ENCODE data around the gene ZNF611.
"Not testable (repeated sequence)": the region's sequence is repeated elsewhere in the genome, so short reads cannot be mapped to it uniquely, and the experiment has no call there.

The ZNF611 gene

DNA sequence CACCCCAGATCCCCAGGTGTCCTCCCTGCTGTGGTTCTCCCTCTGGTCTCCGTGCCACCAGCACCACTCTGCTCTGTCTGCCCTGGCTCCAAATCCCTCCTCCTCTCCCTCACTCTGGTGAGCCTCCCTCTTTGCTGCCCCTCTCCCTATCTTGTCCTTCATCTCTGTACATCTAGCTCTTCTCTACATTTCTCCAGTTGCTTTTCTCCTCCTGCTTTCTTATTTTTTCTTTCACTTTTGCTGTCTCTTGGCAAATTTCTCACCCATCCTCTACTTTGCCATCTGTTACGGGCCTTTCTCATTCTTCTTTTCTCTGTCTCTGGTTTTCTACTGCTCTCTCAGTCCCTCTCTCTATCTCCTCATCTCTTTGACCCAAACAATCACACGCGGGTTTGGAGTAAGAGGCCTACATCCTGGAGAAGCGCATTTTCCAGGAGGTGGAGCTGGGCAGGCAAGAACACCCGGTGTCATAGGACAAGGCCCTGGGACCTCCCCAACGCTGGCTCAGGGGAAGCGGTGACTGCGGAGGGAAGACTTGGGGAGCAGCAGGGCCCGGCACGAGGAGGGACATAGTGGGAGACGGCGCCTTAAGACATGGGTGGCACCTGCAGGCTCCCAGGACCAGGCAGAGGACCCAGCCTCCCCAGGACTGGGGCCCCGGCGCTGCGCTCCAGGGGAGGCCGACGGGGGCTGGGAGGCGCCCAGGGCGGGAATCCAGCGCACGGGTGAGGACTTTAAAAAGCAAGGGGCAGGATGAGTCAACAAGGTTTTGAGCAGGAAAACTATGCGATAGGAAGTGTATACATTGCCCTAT is 9.9 kb downstream of the ZNF611 start:
- DNase-seq (no peak), ATAC-seq (ENCODE audit: insufficient read depth, low read depth) (no peak)
- peaks cover 24% of the 10 kb centered on the region for H3K79me2 ChIP-seq (ENCODE audit: insufficient read depth, low read length)
- TF ChIP-seq EZH2 (IDR thresholded peaks at IDR 0.05; ENCODE audit: borderline replicate concordance, low read depth, low read length, severe bottlenecking) = no peak
- TF ChIP-seq, protein P1, sequence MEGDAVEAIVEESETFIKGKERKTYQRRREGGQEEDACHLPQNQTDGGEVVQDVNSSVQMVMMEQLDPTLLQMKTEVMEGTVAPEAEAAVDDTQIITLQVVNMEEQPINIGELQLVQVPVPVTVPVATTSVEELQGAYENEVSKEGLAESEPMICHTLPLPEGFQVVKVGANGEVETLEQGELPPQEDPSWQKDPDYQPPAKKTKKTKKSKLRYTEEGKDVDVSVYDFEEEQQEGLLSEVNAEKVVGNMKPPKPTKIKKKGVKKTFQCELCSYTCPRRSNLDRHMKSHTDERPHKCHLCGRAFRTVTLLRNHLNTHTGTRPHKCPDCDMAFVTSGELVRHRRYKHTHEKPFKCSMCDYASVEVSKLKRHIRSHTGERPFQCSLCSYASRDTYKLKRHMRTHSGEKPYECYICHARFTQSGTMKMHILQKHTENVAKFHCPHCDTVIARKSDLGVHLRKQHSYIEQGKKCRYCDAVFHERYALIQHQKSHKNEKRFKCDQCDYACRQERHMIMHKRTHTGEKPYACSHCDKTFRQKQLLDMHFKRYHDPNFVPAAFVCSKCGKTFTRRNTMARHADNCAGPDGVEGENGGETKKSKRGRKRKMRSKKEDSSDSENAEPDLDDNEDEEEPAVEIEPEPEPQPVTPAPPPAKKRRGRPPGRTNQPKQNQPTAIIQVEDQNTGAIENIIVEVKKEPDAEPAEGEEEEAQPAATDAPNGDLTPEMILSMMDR (IDR thresholded peaks at IDR 0.05; ENCODE audit: borderline replicate concordance, extremely low read depth, low read length, poor library complexity, severe bottlenecking) = no peak
- H3K9ac ChIP-seq (ENCODE audit: low read depth, low read length) = no peak overlapping the region
- H3K4me1 ChIP-seq (ENCODE audit: insufficient read depth, low read length) = no peaks in the 10 kb centered on the region
- peaks cover 81% of the 10 kb centered on the region for H3K36me3 ChIP-seq (ENCODE audit: insufficient read depth, low read length)
- no peak overlapping the region for H3K4me2 ChIP-seq (ENCODE audit: insufficient read depth, low read length)
- no peaks in the 10 kb centered on the region for H3K27me3 ChIP-seq (ENCODE audit: insufficient read depth, low read length, poor library complexity)
- no peak overlapping the region for H3K4me3 ChIP-seq (ENCODE audit: low read depth in 1 of 2, low read length in 2 of 2)
- no peak overlapping the region for H2AFZ ChIP-seq (ENCODE audit: low read depth, low read length)
- H4K20me1 ChIP-seq (ENCODE audit: insufficient read depth, low read length) = no peaks in the 10 kb centered on the region
- peaks cover 7% of the 10 kb centered on the region for H3K9me3 ChIP-seq (ENCODE audit: insufficient read depth, low read length, severe bottlenecking)
- no peak overlapping the region for H3K27ac ChIP-seq (ENCODE audit: low read length)

DNA sequence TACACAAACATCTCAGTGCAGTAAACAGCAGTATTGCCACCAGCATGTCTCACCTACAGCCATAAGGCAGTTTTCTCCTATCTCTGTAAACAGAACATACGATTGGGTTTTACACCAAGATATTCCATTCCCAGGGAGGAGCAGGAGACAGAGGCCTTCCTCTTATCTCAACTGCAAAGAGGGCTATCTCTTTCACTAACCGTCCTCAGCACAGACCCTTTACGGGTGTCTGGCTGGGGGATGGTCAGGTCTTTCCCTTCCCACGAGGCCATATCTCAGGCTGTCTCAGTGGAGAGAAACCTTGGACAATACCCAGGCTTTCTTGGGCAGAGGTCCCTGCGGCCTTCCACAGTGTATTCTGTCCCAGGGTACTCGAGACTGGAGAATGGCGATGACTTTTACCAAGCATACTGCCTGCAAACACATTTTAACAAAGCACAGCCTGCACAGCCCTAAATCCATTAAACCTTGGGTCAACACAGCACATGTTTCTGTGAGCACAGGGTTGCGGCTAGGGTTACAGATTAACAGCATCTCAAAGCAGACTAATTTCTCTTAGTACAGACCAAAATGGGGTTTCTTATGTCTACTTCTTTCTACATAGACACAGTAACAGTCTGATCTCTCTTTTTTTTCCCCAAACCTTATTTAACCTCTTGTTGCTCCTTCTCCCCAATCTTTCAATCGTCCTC is 10.8 kb downstream of the ZNF611 start:
- H3K4me3 ChIP-seq (ENCODE audit: low read depth in 1 of 2, low read length in 2 of 2); ATAC-seq (ENCODE audit: insufficient read depth, low read depth); DNase-seq; H3K27me3 ChIP-seq (ENCODE audit: insufficient read depth, low read length, poor library complexity); H4K20me1 ChIP-seq (ENCODE audit: insufficient read depth, low read length); H3K27ac ChIP-seq (ENCODE audit: low read length); H2AFZ ChIP-seq (ENCODE audit: low read depth, low read length); H3K4me1 ChIP-seq (ENCODE audit: insufficient read depth, low read length); H3K9ac ChIP-seq (ENCODE audit: low read depth, low read length); H3K4me2 ChIP-seq (ENCODE audit: insufficient read depth, low read length); H3K9me3 ChIP-seq (ENCODE audit: insufficient read depth, low read length, severe bottlenecking): not testable (repeated sequence)
- Histone ChIP-seq H3K79me2 (ENCODE audit: insufficient read depth, low read length) (peaks cover 16% of the 10 kb centered on the region), H3K36me3 (ENCODE audit: insufficient read depth, low read length) (peaks cover 84% of the 10 kb centered on the region)

DNA sequence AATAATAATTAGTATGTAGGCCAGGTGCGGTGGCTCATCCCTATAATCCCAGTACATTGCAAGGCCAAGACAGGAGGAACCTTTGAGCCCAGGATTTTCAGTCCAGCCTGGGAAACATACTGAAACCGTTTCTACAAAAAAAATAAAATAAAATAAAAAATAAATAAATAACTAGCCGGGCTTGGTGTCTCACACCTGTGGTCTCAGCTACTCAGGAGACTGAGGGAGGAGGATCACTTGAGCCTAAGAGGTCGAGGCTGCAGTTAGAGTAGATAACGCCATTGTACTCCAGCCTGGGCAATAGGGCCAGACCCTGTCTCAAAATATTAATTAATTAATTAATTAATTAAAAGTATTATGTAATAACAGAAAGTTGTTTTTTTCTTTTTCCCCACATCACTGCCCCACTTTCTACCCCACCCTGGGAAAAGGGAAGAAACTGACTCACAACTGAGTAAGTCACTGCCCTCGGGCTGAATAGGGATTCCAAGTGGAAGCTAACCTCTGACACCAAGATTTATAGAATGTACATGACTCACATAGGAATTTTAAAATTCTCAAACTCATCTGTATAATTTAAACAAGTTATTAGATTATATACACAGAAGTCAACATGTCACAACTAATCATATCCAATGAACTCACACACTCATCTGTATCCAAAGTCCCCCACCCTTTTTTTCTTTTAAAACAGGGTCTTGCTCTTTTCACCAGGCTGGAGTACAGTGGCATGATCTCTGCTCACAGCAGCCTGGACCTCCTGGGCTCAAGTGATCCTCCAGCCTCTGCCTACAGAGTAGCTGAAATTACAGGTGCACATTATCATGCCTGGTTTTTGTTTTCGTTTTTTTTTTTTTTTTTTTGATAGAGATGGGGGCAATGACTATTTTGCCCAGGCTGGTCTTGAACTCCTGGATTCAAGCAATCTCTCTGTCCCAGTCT is 12.5 kb downstream of the ZNF611 start:
- Histone ChIP-seq H3K4me2 (ENCODE audit: insufficient read depth, low read length) (no peak overlapping the region), H3K27me3 (ENCODE audit: insufficient read depth, low read length, poor library complexity) (no peaks in the 10 kb centered on the region), H3K79me2 (ENCODE audit: insufficient read depth, low read length) (peaks cover 4% of the 10 kb centered on the region; the same call in 1 of the 2 replicates), H3K4me3 (ENCODE audit: low read depth in 1 of 2, low read length in 2 of 2) (no peak overlapping the region), H3K27ac (ENCODE audit: low read length) (no peak overlapping the region), H3K4me1 (ENCODE audit: insufficient read depth, low read length) (no peaks in the 10 kb centered on the region), H2AFZ (ENCODE audit: low read depth, low read length) (no peak overlapping the region), H3K9me3 (ENCODE audit: insufficient read depth, low read length, severe bottlenecking) (peaks cover 7% of the 10 kb centered on the region), H3K9ac (ENCODE audit: low read depth, low read length) (no peak overlapping the region), H3K36me3 (ENCODE audit: insufficient read depth, low read length) (peaks cover 67% of the 10 kb centered on the region), H4K20me1 (ENCODE audit: insufficient read depth, low read length) (no peaks in the 10 kb centered on the region)
- DNase-seq (no peak), ATAC-seq (ENCODE audit: insufficient read depth, low read depth) (no peak)
- no peak for TF ChIP-seq EZH2 (IDR thresholded peaks at IDR 0.05; ENCODE audit: borderline replicate concordance, low read depth, low read length, severe bottlenecking)
- TF ChIP-seq, protein P1 (IDR thresholded peaks at IDR 0.05; ENCODE audit: borderline replicate concordance, extremely low read depth, low read length, poor library complexity, severe bottlenecking) = no peak

DNA sequence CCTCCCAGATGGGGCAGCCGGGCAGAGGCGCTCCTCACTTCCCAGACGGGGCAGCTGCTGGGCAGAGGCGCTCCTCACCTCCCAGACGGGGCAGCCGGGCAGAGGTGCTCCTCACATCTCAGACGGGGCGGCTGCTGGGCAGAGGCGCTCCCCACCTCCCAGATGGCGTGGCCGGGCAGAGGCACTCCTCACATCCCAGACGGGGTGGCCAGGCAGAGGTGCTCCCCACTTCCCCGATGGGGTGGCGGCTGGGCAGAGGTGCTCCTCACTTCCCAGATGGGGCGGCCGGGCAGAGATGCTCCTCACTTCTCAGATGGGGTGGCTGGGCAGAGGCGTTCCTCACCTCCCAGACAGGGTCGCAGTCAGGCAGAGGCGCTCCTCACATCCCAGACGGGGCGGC is 14.3 kb downstream of the ZNF611 start:
- H3K4me2 ChIP-seq (ENCODE audit: insufficient read depth, low read length); H3K9me3 ChIP-seq (ENCODE audit: insufficient read depth, low read length, severe bottlenecking); H3K9ac ChIP-seq (ENCODE audit: low read depth, low read length); H3K4me1 ChIP-seq (ENCODE audit: insufficient read depth, low read length); H3K27me3 ChIP-seq (ENCODE audit: insufficient read depth, low read length, poor library complexity); ATAC-seq (ENCODE audit: insufficient read depth, low read depth); H3K27ac ChIP-seq (ENCODE audit: low read length); H3K79me2 ChIP-seq (ENCODE audit: insufficient read depth, low read length); H4K20me1 ChIP-seq (ENCODE audit: insufficient read depth, low read length); H3K4me3 ChIP-seq (ENCODE audit: low read depth in 1 of 2, low read length in 2 of 2); H2AFZ ChIP-seq (ENCODE audit: low read depth, low read length): not testable (repeated sequence)
- H3K36me3 ChIP-seq (ENCODE audit: insufficient read depth, low read length) = peaks cover 59% of the 10 kb centered on the region
- DNase-seq = peak; percentile 23
